Mesodermal cell (in vitro differentiated cells): Measurements from ENCODE around the gene OSBPL5.

Source experiments
- H3K27ac ChIP-seq: 2 replicates; pipeline ENCODE4 v1.7.0; 2013; ENCODE audit warnings: mild to moderate bottlenecking, low read depth, low read length, moderate library complexity; ENCODE audit not compliant: severe bottlenecking
- H3K36me3 ChIP-seq: 2 replicates; pipeline ENCODE4 v1.7.1; 2013; ENCODE audit warnings: mild to moderate bottlenecking, low read length, moderate library complexity; ENCODE audit not compliant: control insufficient read depth, insufficient read depth
- H3K4me1 ChIP-seq: one replicate; pipeline ENCODE4 v1.7.1; 2013; ENCODE audit warnings: mild to moderate bottlenecking, low read length; ENCODE audit not compliant: insufficient read depth, control insufficient read depth, poor library complexity, severe bottlenecking
- H3K4me3 ChIP-seq: 2 replicates; pipeline ENCODE4 v1.7.0; 2013; ENCODE audit warnings: low read length, control low read depth, mild to moderate bottlenecking; ENCODE audit not compliant: insufficient read depth, poor library complexity, severe bottlenecking; ENCODE audit errors: extremely low read depth
- H3K9me3 ChIP-seq: 2 replicates; pipeline ENCODE4 v1.7.1; 2013; ENCODE audit warnings: mild to moderate bottlenecking, low read length, moderate library complexity; ENCODE audit not compliant: control insufficient read depth
- WGBS, 2 experiments: methylation state at CpG; one replicate each; pipeline ENCODE4 v1.1.5; 2013; ENCODE audit warnings: missing lambda C conversion rate in 2 of 2; ENCODE audit not compliant: insufficient coverage in 2 of 2; 5-methylcytosine and 5-hydroxymethylcytosine counted together

OSBPL5 gene

DNA sequence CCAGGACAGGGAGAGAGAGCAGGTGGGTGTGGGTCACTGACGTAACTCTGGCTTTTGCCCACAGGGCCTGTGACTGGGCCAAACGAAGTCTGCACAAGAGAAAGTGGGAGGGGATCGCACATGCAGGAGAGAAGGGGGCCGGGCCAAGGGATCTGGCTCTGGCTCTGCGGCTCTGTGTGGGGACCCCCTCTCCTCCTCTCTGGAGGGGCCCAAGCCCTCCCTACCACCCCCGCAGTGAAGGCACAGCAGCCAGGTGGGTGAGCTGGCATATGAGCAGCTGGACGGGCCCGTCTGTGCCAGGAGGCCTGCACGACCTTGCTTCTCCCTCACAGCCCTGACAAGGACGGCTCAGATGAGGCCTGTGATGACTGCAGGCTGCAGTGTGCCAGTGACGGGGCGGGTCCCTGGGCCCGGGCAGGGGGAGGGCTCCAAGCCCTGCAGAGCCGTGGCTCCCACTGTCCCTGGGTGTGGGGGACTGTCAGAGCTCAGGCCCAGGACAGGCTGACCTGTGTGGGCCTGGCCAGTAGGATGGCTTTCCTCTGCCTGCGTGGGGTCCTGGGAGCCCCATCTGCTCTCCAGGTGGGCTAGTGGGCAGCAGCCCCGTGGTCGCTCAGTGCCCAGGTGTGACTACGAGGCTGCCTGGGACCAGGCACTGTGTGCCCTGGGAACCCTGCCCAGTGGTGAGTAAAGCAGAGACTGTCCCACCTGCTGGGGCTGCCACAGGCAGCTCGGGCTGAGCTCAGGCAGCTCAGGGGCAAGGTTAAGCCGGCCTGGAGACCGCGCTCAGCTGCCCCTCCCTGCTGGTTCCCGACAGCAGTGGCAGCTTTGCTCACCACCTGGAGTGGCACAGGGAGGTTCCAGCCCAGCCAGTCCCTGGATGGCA lies 31.3 kb upstream of the OSBPL5 start:
- peaks cover 2% of the 10 kb centered on the region for H3K9me3 ChIP-seq
- no peak overlapping the region for H3K4me3 ChIP-seq
- 82 to 87% methylated on average over 18 to 23 of the region's 23 CpGs for WGBS, 2 experiments

DNA sequence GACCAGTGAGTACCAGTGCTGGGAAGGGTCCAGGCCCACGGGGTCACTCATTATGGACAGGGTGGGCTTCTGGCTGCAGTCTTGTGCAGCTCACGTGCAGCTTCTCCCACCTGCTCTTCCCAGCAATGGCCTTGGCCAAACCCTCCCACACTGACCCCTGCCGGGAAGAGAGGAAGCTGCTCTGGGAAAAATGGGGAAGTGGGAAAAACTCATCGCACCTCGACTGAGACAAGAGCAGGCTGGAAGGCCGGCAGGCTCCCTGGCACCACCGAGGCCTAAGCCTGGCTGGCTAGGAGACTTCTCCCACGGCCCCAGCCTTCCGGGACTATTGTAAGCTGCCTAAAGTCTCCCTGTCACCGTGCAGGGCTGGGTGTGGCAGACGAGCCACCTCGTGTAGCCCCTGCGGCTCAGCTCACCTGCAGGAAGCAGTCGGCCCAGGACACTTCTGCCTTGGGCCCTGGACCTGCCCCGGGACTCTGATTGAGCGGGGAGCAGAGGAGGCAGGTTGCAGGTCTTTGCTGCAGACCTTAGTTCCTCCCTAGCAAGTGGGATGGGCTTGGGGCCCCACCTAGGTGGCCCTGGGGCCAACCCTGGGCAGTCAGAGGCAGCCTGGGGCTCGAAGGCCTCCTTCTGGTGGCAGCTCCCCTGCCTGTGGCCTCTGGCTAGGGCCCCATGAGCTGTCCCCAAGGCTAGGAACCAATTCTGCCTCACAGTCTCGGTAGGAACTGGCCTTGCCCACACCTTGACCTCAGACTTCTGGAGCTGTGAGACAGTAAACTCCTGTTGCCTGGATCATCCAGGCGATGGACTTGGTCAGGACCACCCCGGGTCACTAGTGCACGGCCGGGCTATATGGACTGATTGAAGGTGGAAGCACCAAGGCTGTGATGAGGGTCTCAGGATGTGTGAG lies 30.4 kb upstream of the OSBPL5 start:
- H3K9me3 ChIP-seq, result peaks cover 2% of the 10 kb centered on the region

More for the DNA sequence above, 31.3 kb upstream of the OSBPL5 start:
- no peaks in the 10 kb centered on the region for H3K36me3 ChIP-seq
- H3K4me1 ChIP-seq, result no peaks in the 10 kb centered on the region
- H3K27ac ChIP-seq, result no peak overlapping the region

DNA sequence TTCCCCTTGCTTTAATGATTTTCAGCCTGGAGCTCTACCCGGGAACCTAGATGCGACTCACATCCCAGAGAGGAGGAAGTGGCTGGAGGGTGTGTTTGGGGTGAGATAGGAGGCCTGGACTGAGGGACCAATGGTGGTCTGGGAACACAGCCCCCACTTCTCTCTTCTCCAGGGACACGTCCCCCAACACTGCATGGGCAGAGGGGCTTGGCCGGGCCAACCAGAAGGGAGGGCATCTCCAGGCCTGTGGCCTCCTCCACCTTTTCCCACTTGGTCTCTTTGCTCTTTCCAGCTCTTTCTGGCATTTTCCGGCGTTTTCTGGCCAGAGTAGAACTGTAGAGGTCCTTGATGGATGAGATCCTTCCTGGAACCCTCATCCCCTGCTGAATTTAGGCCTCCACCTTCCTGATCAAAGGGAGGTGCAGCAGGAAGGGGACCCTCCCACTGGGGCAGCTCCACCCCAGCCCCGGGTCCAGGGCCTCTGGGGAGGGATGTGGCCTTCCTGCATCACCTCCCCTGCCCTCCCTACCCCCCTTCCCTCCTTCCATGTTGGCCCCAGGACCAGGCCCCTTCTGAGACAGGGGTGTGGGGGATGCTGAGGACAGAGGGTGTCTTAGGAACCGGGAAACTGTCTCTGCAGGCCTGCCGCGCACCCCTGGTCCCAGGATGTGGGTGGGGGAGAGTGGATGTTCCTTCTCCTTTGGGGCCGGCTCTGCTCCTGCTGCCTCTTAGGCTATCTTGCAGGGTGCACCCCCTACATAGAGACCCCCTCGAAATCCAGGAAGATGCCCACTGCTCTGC lies 29.1 kb upstream of the OSBPL5 start:
- H3K27ac ChIP-seq, result no peak overlapping the region
- H3K9me3 ChIP-seq, result peaks cover 2% of the 10 kb centered on the region
- WGBS, 2 experiments, result 97% methylated on average over 7 of the region's 12 CpGs; no CpG with 5 or more reads in 1 of the 2 experiments
- H3K4me3 ChIP-seq, result no peak overlapping the region
- no peaks in the 10 kb centered on the region for H3K4me1 ChIP-seq
- no peaks in the 10 kb centered on the region for H3K36me3 ChIP-seq

More for the DNA sequence above, 30.4 kb upstream of the OSBPL5 start:
- Histone ChIP-seq H3K4me1 (no peaks in the 10 kb centered on the region), H3K36me3 (no peaks in the 10 kb centered on the region), H3K27ac (no peak overlapping the region), H3K4me3 (no peak overlapping the region)
- WGBS, 2 experiments, result 78 to 82% methylated on average over 15 to 22 of the region's 22 CpGs

DNA sequence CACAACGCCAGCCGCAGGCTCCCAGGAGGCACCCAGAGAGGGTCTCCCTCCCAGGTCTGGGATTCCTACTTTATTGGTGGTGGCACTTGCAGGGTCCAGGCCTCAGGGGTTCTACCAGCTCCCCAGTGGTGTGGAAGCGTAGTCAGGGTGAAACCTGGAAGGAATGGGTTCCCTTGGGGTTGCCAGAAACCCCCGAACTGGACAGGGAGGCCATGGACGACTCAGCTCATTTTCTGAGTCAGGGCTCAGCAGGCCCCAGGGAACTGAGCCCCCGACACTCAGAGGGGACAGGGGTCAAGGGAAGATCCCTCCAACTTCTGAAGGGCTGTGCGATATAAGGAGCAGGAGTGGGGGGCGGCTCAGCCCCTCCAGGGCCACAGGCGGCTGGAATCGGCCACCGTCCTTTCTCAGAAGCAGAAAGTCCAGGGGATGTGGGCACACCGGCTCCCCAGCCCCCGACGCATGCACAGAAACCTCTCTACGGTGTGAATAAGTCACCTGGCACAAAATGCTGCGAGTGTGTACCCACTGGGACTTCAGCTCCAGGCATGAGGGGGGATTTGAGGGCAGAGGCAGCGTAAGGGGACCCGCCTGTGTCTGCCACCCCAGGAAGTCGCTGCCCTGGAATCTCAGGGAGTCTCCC lies 28.4 kb upstream of the OSBPL5 start:
- 88 to 91% methylated on average over 15 to 16 of the region's 19 CpGs for WGBS, 2 experiments
- Histone ChIP-seq H3K27ac (no peak overlapping the region), H3K4me1 (no peaks in the 10 kb centered on the region), H3K9me3 (peaks cover 2% of the 10 kb centered on the region), H3K4me3 (no peak overlapping the region), H3K36me3 (no peaks in the 10 kb centered on the region)

DNA sequence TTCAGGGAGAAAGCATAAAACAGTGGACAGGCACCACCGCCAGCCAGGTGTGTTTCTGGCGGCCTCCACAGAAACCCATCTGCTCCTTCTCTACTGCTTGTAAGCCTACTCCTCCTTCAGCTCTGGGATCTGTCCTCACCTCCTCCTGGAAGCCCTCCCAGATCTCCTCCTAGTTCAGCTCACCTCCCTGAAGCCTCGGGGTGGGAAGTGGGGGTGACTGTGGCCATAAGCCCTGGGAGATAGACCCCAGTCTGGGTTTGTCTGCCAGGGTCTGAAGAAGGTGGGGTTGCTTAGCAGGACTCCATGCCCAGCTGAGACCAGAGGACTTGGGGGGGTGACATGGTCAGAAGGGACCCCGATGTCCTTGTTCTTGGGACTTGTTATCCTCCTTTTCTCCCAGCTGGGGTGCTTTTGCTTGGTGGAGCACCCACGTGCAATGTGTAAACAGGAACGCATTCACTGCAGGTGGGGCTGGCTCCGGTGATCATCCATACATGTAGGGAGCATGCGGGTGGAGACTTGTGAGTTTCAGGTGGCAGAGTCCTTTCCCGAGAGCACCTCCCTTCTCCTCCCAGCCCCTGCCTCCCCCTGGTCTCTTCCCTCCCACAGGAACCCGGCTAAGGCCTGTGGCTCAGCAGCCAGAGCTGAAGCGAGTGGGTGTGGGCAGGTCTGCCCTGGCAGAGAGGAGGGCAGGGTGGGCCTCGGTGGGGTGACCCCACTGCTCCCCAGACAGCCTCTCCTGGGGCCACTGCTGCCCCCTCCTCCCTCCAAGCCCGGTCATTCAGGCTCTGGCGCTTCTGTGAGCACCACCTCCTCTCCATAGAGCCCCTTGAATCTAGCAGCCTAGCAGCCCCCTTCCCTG lies 27.6 kb upstream of the OSBPL5 start:
- Histone ChIP-seq H3K9me3 (peaks cover 2% of the 10 kb centered on the region), H3K4me3 (no peak overlapping the region), H3K4me1 (no peaks in the 10 kb centered on the region), H3K36me3 (no peaks in the 10 kb centered on the region), H3K27ac (no peak overlapping the region)
- 91 to 95% methylated on average over 7 to 11 of the region's 14 CpGs for WGBS, 2 experiments

DNA sequence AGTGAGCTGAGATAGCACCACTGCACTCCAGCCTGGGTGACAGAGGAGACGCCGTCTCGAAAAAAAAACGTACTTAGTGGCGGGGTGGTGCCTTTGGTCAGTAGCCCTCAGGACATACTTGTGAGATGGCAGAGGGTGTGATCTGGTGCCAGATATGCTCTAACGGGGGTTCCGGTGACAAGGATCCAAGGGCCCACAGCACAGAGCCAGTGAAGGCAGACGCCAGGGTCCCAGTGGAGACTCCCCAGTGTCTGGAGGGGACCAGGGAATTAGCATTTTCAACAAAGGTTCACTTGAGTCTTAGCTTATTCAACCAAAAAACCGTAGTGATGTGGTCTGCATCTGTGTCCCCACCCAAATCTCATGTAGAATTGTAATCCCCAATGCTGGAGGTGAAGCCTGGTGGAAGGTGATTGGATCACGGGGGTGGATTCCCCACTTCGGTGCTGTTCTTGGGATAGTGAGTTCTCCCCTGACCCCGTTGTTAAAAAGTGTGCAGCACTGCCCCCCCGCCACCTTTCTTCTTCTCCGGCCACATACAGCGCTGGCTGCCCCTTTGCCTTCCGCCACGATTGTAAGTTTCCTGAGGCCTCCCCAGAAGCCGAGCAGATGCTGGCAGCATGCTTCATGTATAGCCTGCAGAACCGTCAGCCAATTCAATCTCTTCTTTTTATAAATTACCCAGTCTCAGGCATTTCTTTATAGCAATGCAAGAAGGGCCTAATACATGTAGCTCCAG lies 26.6 kb upstream of the OSBPL5 start:
- no peak overlapping the region for H3K4me3 ChIP-seq

DNA sequence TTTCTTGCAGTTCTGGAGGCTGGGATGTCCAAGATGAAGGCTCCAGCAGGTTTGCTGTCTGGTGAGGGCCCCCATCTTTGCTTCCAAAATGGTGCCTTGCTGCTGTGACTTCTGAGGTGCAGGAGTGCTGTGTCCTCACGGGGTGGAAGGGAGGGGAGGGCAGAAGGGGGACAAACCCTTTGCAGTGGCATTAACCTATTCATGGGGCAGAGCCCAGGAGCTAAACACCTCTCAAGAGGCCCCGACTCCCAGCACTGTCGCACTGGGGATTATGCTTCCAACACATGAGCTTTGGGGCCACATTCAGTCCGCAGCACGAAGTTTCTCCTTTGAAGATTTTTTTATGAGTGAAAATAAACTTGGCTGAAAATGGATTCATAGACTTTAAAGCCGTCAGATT lies 25.5 kb upstream of the OSBPL5 start:
- H3K27ac ChIP-seq, result no peak overlapping the region
- H3K4me1 ChIP-seq, result no peaks in the 10 kb centered on the region
- no peaks in the 10 kb centered on the region for H3K36me3 ChIP-seq
- H3K9me3 ChIP-seq, result peaks cover 2% of the 10 kb centered on the region
- 75 to 80% methylated on average over 5 to 6 of the region's 6 CpGs for WGBS, 2 experiments
- H3K4me3 ChIP-seq, result no peak overlapping the region

More for the DNA sequence above, 26.6 kb upstream of the OSBPL5 start:
- no peak overlapping the region for H3K27ac ChIP-seq
- H3K36me3 ChIP-seq, result no peaks in the 10 kb centered on the region
- peaks cover 2% of the 10 kb centered on the region for H3K9me3 ChIP-seq
- H3K4me1 ChIP-seq, result no peaks in the 10 kb centered on the region
- WGBS, 2 experiments, result 92 to 93% methylated on average over 15 to 16 of the region's 19 CpGs

DNA sequence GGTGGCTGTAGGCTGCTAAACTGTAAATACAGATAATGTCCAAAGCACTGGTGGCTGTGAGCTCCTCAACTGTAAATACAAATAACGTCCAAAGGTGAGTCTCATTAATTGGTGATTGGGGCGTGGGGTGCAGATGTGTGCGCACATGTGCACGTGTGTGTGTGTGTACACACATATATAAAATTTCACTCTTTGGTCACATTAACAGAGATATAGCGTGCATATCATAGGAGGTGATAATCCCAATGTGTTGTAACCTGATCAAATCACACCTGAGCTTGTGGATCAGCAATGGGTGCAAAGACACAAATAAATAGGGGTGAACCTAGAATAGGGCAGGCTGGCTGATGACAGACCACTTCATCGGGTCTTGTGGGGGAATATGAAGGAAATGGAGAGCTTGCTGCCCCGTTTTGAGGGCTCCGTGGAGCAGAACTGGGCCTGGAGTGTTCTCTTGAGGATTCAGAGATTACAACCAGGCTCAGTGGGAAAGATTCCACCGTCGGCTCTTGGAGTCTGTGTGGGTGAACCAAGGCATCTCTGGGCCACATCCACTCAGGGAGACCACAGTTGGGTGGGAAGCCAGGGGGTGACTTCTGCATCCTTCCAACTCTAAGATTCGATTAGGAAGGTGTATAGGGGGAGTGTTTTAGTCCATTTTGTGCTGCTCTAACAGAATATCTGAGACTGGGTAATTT lies 24.9 kb upstream of the OSBPL5 start:
- H3K4me1 ChIP-seq, result no peaks in the 10 kb centered on the region
- 84 to 92% methylated on average over 6 of the region's 11 CpGs for WGBS, 2 experiments
- no peak overlapping the region for H3K4me3 ChIP-seq
- no peak overlapping the region for H3K27ac ChIP-seq
- H3K36me3 ChIP-seq, result no peaks in the 10 kb centered on the region
- H3K9me3 ChIP-seq, result peaks cover 2% of the 10 kb centered on the region
